HG03095 (cell line): ENCODE data around the gene IGSF23.
"Not testable (repeated sequence)": the region's sequence is repeated elsewhere in the genome, so short reads cannot be mapped to it uniquely, and the experiment has no call there.

Experiments used
- ATAC-seq: cut with Tn5 transposase; IDR thresholded peaks from one replicate; pipeline ENCODE4 v1.9.1; 2021; ENCODE audit warnings: moderate library complexity; ENCODE audit not compliant: unreplicated experiment

The IGSF23 gene

GRCh38 chr19:44662691-44663385, 49.5 kb downstream of the IGSF23 start:
- no peak for ATAC-seq

- ATAC-seq = no peak
Observed at GRCh38 chr19:44663996-44664395, 50.6 kb downstream of the IGSF23 start.

- ATAC-seq = no peak
Observed at GRCh38 chr19:44664976-44665375, 51.6 kb downstream of the IGSF23 start.

GRCh38 chr19:44666852-44667556, 53.6 kb downstream of the IGSF23 start:
- no peak for ATAC-seq

- ATAC-seq = no peak
Observed at GRCh38 chr19:44668985-44669764, 55.8 kb downstream of the IGSF23 start.

- ATAC-seq = not testable (repeated sequence)
Observed at GRCh38 chr19:44670027-44670426, 56.7 kb downstream of the IGSF23 start.

- ATAC-seq = no peak
Observed at GRCh38 chr19:44671400-44671799, 58.0 kb downstream of the IGSF23 start, which contains the start of gene CEACAM19. CEACAM19 (plus strand) TSS chr19:44671482; CDS start chr19:44671932, 450 bp downstream.

GRCh38 chr19:44672226-44672625, 58.9 kb downstream of the IGSF23 start:
- no peak for ATAC-seq

- ATAC-seq = no peak
Observed at GRCh38 chr19:44673510-44673909, 60.1 kb downstream of the IGSF23 start.

- no peak for ATAC-seq
Observed at GRCh38 chr19:44675521-44675920, 62.2 kb downstream of the IGSF23 start.

- ATAC-seq = no peak
Observed at GRCh38 chr19:44677019-44677811, 63.9 kb downstream of the IGSF23 start.

GRCh38 chr19:44680536-44680935, 67.2 kb downstream of the IGSF23 start:
- no peak for ATAC-seq

GRCh38 chr19:44681992-44682790, 68.8 kb downstream of the IGSF23 start:
- no peak for ATAC-seq

- no peak for ATAC-seq
Observed at GRCh38 chr19:44682807-44683206, 69.4 kb downstream of the IGSF23 start.

GRCh38 chr19:44683434-44684210, 70.3 kb downstream of the IGSF23 start:
- ATAC-seq = no peak

GRCh38 chr19:44684396-44684795, 71.0 kb downstream of the IGSF23 start:
- ATAC-seq = not testable (repeated sequence)

GRCh38 chr19:44684892-44685863, 71.8 kb downstream of the IGSF23 start:
- ATAC-seq = no peak

GRCh38 chr19:44685877-44686276, 72.5 kb downstream of the IGSF23 start:
- no peak for ATAC-seq
